CD4-positive, alpha-beta T cell treated with Interleukin-21 for 1 hour (primary cell): ENCODE measurements around the gene ZMYND8.
"Not testable (repeated sequence)": the region's sequence is repeated elsewhere in the genome, so short reads cannot be mapped to it uniquely, and the experiment has no call there.

Experiments used
- DNase-seq: peaks from one replicate; pipeline ENCODE4 v3.0.0-alpha.2; 2020

Gene ZMYND8

DNA sequence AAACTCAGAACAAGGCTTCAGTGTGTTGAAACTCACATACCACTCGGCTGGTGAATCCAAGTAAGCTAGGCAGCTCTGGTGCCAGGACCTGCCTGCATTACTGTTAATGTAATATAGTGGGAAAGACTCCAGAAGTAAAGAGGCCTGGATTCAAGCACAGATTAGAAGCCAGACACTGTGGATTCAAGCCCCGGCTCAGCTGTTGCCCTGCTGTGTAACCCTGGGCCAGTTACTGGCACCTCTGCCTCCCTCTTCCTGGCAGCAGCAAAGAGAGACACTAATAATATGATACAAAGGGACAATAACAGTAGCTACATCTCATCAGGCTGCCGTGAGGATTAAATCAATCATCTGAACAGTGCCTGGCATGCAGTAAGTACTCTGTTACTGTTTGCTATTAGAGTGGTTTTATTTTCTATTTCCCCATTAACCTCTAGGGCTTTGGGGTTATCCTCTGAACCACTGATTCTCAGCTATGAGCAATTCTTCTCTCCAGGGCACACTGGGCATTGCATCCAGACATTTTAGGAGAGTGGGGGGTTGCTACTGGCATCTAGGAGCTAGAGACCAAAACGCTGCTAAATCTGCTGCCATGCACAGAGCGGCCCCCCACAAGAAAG is 92.9 kb downstream of the ZMYND8 start:
- DNase-seq: no peak

DNA sequence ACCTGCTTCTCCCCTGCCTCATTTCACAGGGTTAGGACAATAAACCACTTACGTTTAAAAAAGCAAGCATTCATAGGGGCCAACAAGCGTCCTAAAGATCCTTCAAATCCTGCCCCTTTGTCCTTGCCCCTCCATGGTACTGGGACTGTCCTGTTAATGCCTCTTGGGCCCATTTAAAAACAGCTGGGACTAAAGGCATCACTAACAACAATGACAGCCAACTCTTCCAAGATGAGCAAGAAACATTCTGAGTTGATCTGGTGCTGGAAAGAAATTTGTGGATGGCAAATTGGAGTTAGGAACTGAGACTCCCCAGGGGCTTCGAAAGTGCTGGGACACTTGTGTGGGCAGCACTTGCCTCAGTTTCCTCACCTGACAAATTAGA is 93.4 kb downstream of the ZMYND8 start:
- DNase-seq: no peak

DNA sequence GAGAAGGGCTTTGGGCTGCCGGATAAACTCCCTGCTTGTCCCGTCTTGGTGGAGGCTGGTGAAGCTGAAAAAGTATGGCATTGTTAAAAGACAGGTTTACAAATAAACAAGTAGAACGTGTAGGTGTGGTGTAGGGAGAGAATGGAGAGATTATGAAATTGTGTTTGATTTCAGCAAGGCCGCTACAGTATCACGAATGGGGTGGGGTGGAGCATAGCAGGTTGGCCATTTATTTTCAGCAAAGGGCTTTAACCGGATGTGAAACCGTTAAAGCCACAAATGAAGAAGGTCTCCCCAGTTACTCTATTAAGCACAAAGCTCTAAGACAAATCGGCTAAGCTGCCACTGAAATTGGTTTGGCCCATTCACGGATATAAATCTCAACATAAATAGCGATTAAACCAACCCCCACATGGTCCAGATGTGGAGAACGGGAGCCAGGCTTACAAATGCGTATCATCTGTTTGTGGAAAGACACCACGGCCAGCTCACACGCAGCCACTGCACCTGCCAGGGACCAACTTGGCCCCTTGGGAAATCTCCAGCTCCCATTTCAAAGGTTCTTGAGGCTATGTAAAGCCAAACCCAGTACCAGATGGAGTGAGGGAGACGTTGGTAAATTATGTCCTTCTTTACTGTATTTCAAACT is 94.0 kb downstream of the ZMYND8 start:
- DNase-seq: no peak

DNA sequence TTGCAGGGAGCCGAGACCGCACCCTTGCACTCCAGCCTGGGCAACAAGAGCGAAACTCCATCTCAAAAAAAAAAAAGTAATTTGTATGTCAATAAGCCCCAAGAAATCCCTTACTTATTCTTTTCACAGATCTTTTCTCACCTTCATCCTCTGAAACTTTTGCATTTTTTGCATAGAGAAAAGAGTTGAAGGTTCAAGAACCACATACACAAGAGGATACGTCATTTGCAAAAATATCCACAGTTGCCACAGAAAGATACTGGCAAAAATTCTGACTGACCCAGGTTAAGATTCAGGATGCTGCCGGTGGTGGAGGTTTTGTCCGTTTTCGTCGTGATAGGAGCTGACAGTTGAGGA is 94.5 kb downstream of the ZMYND8 start:
- DNase-seq: no peak

DNA sequence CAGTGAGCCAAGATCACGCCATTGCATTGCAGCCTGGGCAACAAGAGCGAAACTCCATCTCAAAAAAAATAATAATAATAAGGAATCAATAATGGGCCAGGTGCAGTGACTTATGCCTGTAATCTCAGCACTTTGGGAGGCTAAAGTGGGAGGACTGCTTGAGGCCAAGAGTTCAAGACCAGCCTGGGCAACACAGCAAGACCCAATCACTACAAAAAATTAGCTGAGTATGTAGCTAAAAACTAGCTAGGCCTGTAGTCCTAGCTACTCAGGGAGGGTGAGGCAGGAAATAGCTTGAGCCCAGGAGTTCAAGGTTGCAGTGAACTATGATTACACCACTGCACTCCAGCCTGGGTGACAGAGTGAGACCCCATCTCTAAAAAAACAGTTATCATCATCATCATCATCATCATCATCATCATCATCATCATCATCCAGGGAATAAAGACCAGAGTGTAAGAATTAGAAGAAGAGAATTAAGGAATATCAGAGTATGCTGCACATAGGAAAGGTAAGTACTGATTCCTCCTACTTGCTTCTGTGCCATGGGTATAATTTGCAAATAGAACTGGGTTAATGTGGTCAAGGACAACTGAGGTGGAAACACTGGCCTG is 95.2 kb downstream of the ZMYND8 start:
- not testable (repeated sequence) for DNase-seq

DNA sequence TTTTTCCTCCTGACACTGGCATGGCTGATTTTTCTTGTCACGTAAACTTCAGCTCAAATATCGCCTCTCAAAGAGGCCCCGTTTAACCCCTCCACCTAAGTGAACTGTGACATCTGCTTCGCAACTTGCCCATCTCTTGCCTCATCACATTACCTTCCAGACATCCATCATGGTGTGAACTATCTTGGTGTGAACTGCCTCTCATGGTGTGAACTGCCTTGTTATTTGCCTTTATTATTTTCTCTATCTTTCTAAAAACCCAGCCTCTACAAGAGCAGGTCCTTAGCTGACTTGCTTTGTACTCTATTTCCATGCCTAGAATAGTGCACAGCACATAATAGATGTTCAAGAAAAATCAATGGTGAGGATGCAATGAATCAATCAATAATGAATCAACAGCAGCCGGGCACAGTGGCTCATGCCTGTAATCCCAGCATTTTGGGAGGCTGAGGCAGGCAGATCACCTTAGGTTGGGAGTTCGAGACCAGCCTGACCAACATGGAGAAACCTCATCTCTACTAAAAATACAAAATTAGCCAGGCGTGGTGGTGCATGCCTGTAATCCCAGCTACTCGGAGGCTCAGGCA is 95.9 kb downstream of the ZMYND8 start:
- DNase-seq: not testable (repeated sequence)

DNA sequence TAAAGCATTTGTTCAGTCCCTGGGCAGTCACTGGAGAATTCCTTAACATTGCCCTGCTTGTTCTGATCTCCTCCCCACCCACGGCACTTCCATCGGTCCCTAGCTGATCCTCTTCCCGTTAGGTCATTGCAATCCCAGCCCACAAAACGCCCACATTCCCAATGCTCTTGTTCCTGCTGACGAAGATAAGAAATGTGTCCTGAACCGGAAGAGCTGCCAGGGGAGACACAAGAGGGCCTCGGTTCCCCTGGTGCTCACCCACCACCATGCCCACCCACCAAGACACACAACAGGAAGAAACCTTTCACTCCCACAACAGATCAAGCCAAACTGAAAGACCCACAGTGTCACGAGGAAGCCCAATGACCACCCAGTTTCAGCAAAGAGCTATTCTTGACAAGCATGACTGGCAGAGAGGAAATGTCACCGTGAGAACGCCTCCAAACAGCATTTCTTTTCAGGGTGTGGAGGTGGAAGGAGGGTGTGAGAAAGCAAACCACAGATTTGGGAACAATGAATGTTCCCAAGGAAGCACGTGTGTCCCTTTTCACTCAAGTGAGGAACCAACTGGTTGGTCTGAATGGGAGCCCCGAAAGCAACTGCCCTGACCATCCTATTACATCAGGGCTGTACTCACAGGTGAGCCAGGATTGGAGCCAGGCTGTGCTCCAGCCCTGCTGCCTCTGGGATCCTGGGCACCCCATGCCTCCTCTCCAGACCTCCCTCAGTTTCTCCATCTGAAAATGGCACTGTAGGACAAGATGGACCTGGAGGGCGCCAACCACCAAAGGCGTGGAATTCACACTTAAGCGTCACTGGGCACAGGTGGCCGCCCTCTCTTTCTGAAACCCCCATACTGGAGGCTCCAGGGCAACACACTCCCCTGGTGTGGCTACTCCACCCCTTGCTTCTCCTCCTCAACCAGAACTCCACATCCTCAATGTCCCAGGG is 97.5 kb downstream of the ZMYND8 start:
- no peak for DNase-seq

DNA sequence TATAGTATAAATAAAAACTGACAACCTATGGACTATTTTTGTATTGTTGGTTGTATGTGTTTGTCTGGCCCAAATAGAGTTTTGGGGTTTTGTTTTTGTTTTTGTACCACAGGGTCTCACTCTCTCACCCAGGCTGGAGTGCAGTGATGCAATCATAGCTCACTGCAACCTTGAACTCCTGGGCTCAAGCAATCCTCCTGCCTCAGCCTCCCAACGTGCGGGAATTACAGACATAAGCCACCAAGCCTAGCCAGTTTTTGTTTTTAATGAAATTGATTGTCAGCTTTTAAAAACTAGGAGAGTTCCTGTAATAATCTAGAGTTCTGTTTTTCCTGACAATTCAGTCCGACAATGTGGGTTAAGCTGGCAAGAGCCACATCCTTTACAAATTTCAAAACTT is 98.7 kb downstream of the ZMYND8 start:
- no peak for DNase-seq

DNA sequence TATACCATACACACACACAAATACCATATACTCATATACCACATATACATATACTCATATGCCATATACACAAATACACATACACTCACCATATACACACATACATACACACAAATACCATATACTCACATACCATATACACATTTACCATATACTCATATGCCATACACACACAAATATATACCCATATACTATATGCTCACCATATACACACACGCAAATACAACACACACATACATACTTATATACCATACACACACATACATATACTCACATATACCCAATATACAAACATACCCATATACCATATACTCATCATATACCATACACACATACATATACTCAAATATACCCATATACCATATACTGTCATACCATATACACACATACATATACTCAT is 99.2 kb downstream of the ZMYND8 start:
- DNase-seq: no peak

DNA sequence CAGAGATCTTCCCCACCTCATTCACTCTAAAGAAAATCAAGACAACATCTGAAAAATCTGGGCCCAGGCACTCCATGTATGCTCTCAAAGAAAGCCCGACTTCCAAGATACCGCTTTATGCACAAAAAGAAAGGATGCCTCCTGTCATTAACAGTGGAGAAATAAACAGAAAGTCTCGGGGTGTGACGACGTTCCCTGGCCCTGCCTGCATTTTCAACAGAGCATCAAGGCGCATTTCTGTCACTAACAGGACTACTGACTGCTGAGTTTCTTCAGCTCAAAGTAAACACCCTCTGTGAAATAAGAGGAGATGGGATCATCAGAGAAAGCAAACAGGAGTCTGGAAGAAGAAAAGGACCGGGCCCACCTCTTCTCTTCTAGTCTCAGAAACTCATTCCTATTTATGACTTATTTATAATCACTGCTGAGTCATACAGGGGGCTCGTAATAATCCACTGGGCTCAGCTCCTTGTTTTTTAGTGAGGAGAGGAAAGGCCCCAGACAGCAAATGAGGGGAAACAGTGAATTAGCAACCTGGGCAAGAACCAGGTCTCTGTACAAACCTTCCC is 99.7 kb downstream of the ZMYND8 start:
- DNase-seq: no peak

DNA sequence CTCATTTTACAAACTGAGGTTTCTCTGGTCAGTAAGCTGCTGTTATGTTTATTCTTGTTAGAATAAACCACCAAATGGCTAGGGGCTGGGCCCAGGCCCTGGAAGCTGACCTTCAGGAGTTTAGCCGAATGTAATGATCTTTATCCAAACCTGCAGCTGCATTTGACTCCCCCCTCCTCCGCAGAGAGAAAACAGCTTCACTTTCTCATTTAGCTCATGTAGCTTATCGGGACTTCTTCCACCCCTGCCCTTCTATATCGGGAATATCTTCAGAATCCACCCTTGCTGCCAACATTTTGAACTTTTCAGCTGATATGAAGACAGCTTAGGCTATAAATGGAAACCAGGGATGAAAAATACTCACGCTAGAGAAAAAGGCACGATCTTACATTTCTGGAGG is 102.6 kb downstream of the ZMYND8 start:
- no peak for DNase-seq

DNA sequence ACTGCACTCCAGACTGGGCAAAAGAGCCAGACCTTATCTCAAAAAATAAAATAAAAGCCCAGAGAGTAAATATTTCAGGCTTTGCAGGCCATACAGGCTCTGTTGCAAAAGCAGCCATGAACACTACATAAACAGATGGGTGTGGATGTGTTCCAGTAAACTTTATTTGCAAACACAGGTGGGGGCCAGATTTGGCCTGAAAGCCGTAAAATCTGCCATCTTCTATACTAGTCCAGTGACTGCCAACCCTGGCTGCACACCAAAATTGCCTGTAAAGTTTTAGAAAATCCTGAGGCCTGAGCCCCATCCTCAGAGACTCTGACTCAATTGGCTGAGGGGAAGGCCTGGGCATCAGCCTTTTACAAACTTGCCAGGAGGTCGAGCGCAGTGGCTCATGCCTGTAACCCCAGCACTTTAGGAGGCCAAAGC is 103.6 kb downstream of the ZMYND8 start:
- DNase-seq: no peak

DNA sequence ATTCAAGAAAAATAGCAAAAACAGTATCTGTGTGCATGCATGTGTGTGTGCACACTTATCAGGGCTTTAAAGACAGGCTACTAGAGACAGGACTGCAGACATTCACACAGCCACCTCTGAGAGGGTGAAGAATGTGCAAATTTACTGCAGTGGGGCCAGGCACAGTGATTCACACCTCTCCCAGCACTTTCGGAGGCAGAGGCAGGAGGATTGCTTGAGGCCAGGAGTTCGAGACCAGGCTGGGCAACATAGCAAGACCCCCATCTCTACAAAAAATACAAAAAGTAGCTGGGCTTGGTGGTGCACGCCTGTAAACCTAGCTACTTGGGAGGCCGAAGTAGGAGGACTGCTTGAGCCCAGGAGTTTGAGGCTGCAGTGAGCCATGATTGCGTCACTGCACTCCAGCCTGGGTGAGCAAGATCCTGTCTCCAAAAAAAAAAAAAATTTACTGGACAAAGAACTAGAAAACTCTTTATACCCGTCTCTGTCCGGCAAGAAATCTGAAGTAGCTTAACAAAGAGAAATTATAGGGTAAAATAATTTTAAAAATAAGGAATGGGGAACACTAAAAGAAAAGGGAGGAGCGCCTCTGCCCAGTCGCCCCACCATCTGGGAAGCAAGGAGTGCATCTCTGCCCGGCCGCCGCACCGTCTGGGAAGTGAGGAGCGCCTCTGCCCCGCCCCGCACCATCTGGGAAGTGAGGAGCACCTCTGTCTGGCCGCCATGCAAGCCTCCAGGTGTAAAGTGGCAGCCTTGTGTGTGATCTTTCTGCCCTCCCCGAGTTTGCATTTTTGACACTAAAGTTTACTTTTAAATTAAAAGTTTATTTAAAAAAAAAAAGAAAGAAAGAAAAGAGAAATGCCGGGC is 105.1 kb downstream of the ZMYND8 start:
- no peak for DNase-seq

DNA sequence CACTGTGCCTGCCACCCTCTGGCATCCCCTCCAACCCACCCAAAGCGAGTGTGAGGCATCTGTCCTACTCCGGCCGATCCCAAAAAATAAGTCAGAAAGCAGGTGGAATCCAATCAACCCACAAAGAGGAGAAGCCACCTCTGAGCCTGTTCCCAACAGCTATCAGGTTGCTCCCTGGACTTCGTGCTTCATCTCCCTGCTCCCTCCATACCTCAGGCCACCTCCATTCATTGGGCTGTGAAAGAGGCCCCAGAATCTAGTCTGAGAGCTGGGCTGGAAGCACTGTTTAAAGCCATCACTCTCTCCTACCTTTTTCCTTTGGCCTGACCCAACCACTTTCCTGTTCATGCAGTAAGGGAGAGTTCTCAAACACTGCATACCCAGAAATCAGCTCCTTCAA is 106.1 kb downstream of the ZMYND8 start:
- DNase-seq: no peak

DNA sequence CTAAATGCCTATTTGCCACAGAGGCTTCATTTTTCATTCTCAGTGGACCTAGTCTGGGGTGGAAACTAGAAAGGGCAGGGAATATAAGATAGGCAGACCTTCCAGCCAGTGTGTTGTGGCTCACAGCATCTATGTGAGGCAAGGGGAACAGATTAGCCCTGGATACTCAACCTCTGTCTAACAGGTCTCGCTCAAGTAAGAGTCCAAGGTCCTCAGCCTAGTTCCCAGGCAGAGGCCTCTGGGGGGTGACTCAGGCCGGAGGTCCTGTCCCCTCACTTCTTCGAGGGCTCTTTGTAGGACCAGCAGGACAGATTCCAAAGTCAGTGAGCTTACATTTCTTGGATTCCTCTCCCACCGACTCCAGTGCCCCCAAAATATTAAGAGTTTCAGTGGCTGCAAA is 106.6 kb downstream of the ZMYND8 start:
- no peak for DNase-seq

DNA sequence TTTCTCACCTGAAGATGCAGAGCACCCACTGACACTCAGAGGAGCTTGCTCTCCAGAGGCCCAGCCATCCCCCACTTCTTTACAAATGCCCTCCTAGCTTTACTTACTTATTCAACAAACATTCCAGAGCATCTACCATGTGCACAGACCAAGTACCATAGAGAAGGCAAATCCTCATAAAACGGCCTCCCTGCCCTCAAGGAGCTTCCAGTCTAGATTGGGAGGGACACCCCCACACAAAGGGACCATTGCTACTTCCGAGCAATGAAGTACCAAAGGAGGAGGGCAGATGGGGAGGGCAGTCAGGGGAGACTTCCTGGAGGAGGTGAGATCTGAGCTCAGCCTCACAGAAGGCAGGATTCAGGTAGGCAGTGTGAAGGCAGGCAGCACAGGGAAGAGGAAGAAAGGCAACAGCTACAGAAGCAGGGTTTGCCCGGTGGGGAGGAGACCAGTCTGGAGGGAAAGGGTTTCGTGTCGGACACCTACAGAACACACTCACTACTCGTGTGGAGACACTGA is 108.0 kb downstream of the ZMYND8 start:
- DNase-seq: no peak

DNA sequence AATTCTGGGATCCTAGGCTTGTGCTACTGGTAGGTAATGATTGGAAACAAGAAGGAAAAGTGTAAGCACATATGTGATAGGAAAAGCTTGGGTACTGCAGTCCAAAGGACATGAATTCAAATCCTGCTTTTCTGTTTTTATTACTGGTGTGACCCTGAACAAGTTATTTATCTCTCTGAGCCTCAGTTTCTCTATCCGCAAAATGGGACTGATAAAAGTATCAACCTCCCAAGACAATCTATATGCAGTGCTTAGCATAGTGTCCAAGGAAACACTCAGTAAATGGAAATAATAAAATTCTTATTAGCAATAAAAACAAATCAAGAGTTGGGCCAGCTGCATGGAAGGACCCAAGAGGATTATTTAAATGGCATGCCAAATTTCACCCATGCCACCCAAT is 108.5 kb downstream of the ZMYND8 start:
- no peak for DNase-seq

DNA sequence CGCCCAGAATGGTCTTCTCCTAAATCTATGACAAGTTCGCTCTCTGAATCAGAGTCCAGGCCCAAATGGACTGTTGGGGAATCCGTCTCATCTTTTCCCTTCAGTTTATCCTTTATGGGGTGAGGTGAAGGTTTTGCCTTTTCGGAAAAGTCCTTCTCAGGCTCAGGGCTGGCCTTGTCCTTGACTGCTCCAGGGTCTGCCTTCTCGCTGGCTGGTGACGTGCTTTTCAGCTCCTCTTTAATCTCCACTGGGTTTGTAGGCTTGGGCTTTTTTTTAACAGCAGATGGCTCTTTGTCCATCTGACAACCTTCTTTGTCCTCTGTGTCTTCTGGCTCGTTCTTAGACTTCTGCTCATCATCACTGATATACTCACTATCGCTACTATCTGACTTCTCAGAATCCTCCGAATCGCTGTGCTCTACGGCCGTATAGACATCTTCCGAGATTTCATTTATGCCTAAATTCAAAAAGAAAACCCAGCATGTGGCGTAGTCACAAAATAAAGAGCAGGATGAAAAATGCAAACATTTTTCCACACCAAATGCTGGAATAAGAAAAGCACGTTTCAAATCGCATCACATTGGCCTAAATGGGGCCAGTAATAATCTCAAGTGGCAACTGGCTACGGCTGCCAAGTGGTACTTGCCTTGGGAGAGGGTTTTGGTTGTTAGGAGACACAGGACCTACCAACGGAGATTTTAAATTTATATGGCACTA is 110.3 kb downstream of the ZMYND8 start:
- no peak for DNase-seq

DNA sequence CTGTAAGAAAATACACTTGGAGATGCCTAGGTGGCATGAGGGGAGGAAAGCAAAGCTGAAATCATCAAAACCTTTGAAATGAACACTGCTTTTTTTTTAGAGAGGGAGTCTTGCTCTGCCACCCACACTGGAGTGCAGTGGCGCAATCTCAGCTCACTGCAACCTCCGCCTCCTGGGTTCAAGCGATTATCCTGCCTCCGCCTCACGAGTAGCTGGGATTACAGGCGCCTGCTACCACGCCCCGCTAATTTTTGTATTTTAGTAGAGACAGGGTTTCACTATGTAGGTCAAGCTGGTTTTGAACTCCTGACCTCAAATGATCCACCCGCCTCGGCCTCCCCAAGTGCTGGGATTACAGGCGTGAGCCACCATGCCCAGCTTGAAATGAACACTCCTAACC is 111.3 kb downstream of the ZMYND8 start:
- not testable (repeated sequence) for DNase-seq

DNA sequence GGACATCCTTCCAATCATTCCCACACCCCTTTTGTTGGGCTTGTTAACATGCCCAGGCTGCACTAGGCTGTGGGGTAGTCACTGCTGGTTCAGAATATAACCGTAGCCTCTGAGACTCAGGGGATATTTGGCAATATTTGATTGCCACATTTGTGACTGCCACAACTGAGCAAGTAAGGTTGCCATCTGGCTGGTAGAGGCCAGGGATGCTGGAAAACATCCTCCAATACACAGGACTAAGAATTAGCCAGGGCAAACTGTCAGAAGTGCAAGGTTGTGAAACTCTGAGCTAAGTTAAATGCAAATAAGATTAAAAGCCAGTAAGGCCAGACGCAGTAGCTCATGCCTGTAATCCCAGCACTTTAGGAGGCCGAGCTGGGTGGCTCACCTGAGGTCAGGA is 112.0 kb downstream of the ZMYND8 start:
- no peak for DNase-seq
